ENCODE measurements around the gene C17orf67. TPM values are rescaled to one million over a fixed set of nuclear protein-coding genes. Genes with fewer than 3 reads are reported as not detected.

The C17orf67 gene
- total and polyA plus RNA-seq, 2 of the 13 experiments (the other 11 are each of a cell fraction or from before 2014, with no cell fraction given): 0.41 to 0.86 TPM

GRCh38 chr17:56815711-56816110 is 18.0 kb downstream of the C17orf67 start:
- Histone ChIP-seq H3K9ac (ENCODE audit: insufficient read depth, low read depth, low read length) (no peak overlapping the region), H3K4me3 (replicated peaks in 1 of 3; ENCODE audit: insufficient read depth in 1 of 3, low read depth in 2 of 3, low read length in 3 of 3) (no peak overlapping the region), H3K36me3 (replicated peaks in 1 of 2; ENCODE audit: control insufficient read depth in 1 of 2, insufficient read depth in 2 of 2, low read length in 2 of 2) (no peaks in the 10 kb centered on the region), H2AFZ (ENCODE audit: low read length) (no peak overlapping the region), H3K79me2 (ENCODE audit: insufficient read depth, low read length) (no peaks in the 10 kb centered on the region), H3K4me1 (ENCODE audit: insufficient read depth, low read length) (peaks cover 15% of the 10 kb centered on the region), H4K20me1 (ENCODE audit: insufficient read depth, low read length) (no peaks in the 10 kb centered on the region), H3K27me3 (ENCODE audit: control insufficient read depth in 1 of 2, insufficient read depth in 2 of 2, low read length in 2 of 2) (peaks cover 0 to 36% of the 10 kb centered on the region in 2 experiments; a peak in 4 of 5 replicates), H3K4me2 (ENCODE audit: low read depth, low read length) (no peak overlapping the region), H3K9me3 (ENCODE audit: low read length) (no peaks in the 10 kb centered on the region), H3K27ac (ENCODE audit: extremely low read length, insufficient read depth, low read length) (no peak overlapping the region)
- no peak for ATAC-seq
- no peak for DNase-seq (ENCODE audit: low spot score)
- in situ Hi-C loops (cut with HindIII; ENCODE audit: extremely low pct_ligation_motif_present, low pct_unique_long_range_greater_than_20kb) (loop anchor here (5.0 kb wide), 1 partner anchor 127 kb away; no protein-coding TSS in a partner anchor), intact Hi-C loops (cut with micrococcal nuclease; ENCODE audit: unreplicated experiment) (no loop called here)
- no TSS peak for BruUV-seq (replicated peaks)
- WGBS (ENCODE audit: low lambda C conversion rate): 41% methylated on average over 6 of the region's 6 CpGs
- POLR2A ChIA-PET: no interaction called here
- no peak for FAIRE-seq
- CTCF ChIA-PET (ENCODE audit: low intra/inter-chr PET ratio, low total read pairs): no interaction called here
- TF ChIP-seq ZNF839 (CRISPR knock-in tag; IDR thresholded peaks at IDR 0.05; ENCODE audit: borderline replicate concordance): no peak
- no peak for TF ChIP-seq KDM5A (IDR thresholded peaks at IDR 0.05; ENCODE audit: borderline replicate concordance, low read length)
- TF ChIP-seq SUZ12 (IDR thresholded peaks at IDR 0.05; ENCODE audit: low read depth, low read length): no peak
- TF ChIP-seq ZBTB49 (CRISPR knock-in tag; IDR thresholded peaks at IDR 0.05; ENCODE audit: borderline replicate concordance): no peak
- TF ChIP-seq ZMYM3 (CRISPR knock-in tag; IDR thresholded peaks at IDR 0.05): no peak

- in situ Hi-C loops (cut with HindIII; ENCODE audit: extremely low pct_ligation_motif_present, low pct_unique_long_range_greater_than_20kb): no loop called here
- FAIRE-seq (no peak), ATAC-seq (no peak), DNase-seq (ENCODE audit: low spot score) (no peak)
- Histone ChIP-seq H3K27ac (ENCODE audit: extremely low read length, insufficient read depth, low read length) (no peak overlapping the region), H4K20me1 (ENCODE audit: insufficient read depth, low read length) (no peaks in the 10 kb centered on the region), H3K9me3 (ENCODE audit: low read length) (no peaks in the 10 kb centered on the region), H3K36me3 (replicated peaks in 1 of 2; ENCODE audit: control insufficient read depth in 1 of 2, insufficient read depth in 2 of 2, low read length in 2 of 2) (no peaks in the 10 kb centered on the region), H3K4me3 (replicated peaks in 1 of 3; ENCODE audit: insufficient read depth in 1 of 3, low read depth in 2 of 3, low read length in 3 of 3) (no peak overlapping the region), H2AFZ (ENCODE audit: low read length) (no peak overlapping the region), H3K4me1 (ENCODE audit: insufficient read depth, low read length) (peaks cover 12% of the 10 kb centered on the region; the same call in 1 of the 2 replicates), H3K79me2 (ENCODE audit: insufficient read depth, low read length) (no peaks in the 10 kb centered on the region), H3K27me3 (ENCODE audit: control insufficient read depth in 1 of 2, insufficient read depth in 2 of 2, low read length in 2 of 2) (peaks cover 0 to 29% of the 10 kb centered on the region in 2 experiments; a peak in 4 of 5 replicates), H3K9ac (ENCODE audit: insufficient read depth, low read depth, low read length) (no peak overlapping the region), H3K4me2 (ENCODE audit: low read depth, low read length) (no peak overlapping the region)
- TF ChIP-seq CC2D1A (CRISPR knock-in tag; IDR thresholded peaks at IDR 0.05) (no peak), KDM4B (CRISPR knock-in tag; IDR thresholded peaks at IDR 0.05) (no peak), ZNF101 (CRISPR knock-in tag; IDR thresholded peaks at IDR 0.05; ENCODE audit: borderline replicate concordance, low read depth) (no peak), RCOR2 (CRISPR knock-in tag; IDR thresholded peaks at IDR 0.05) (no peak), NONO (IDR thresholded peaks at IDR 0.05) (no peak), NONO (CRISPR knock-in tag; conservative IDR thresholded peaks at IDR 0.05) (no peak), NCOA5 (CRISPR knock-in tag; IDR thresholded peaks at IDR 0.05) (no peak), TBL1XR1 (IDR thresholded peaks at IDR 0.05; ENCODE audit: borderline replicate concordance, low read length, partially characterized antibody) (no peak)
- WGBS (ENCODE audit: low lambda C conversion rate): 2% methylated on average over 5 of the region's 7 CpGs
- no TSS peak for BruUV-seq (replicated peaks)
- ChIA-PET POLR2A (interaction anchor here (0.6 kb wide), 1 partner anchor 21 kb away, joined by 4 read pairs; the partner anchor contains the start of genes C17orf67 and DGKE), CTCF (ENCODE audit: low intra/inter-chr PET ratio, low total read pairs) (no interaction called here)
- intact Hi-C loops (cut with micrococcal nuclease; ENCODE audit: unreplicated experiment): no loop called here
Observed at GRCh38 chr17:56812901-56813388, 20.8 kb downstream of the C17orf67 start.
